GM18909 (cell line): ENCODE results near the gene DCT.

Experiments
- ATAC-seq: cut with Tn5 transposase; IDR thresholded peaks from one replicate; pipeline ENCODE4 v1.9.1; 2021; ENCODE audit warnings: mild to moderate bottlenecking; ENCODE audit not compliant: unreplicated experiment, poor library complexity

Gene DCT

DNA sequence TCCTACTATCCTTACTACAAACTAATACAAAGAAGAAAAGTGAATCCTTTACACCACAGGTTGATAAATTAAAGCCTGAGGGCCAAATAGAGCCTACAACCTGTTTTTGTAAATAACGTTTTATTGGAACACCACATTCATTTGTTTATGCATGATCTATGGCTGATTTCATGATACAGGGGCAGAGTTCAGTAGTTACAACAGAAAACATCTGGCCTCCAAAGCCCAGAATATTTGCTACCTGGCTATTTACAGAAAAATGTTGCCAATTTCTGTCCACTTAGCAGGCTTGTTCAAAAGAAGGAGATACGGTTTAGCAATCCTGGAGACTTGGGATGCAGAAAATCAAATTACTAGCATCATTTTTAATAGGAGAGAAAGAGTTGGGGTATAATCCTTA, 24.1 kb downstream of the DCT start:
- no peak for ATAC-seq

DNA sequence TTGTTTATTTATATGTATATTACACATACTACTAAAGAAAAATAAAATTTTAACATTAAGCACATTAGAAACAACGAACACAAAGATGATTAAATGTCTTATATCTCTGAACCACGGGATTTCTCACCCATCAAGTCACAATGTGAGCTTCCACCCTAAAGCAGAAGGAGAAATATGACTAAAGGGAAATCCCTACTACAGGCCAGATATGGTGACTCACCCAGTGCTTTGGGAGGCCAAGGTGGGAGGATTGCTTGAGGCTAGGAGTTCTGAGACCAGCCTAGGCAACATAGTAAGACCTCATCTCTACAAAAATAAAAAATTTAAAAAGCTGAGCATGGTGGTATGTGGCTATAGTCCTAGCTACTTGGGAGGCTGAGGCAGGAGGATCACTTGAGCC, 24.6 kb downstream of the DCT start:
- no peak for ATAC-seq

DNA sequence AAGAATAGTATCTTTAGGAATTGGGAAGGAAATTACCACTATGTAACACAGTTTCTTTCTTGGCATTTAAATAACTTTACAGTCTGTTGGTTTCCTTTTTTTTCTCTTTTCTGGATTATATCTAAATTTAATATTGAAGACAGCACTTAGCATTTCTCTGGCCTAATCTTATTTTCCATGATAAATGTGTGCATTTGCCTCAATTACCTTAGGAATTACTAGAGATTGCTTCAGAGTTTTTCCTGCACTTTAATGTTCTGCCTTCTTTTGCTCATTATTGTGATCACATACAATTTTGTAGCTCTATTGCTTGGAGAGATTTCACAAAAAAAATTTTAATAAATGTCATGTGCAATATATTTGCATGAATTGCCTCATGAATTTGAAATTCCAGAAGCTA, 25.1 kb downstream of the DCT start:
- ATAC-seq = no peak

DNA sequence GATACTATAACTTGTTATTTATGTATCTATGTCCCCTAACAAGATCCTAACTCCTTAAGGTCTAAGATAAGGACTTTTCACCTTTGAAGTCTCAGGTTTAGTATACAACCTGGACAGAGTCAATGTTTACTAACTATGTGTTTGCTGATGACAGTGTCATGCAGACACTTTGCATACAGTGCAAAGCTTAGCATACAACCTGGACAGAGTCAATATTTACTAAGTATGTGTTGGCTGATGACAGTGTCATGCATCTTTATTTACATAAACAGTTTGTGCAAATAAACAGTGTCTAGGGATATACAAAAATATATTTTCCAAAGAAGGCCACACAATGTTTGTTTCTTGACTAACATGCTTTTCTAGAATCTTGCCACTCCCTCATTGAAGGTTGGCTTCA, 34.7 kb downstream of the DCT start:
- ATAC-seq = no peak

DNA sequence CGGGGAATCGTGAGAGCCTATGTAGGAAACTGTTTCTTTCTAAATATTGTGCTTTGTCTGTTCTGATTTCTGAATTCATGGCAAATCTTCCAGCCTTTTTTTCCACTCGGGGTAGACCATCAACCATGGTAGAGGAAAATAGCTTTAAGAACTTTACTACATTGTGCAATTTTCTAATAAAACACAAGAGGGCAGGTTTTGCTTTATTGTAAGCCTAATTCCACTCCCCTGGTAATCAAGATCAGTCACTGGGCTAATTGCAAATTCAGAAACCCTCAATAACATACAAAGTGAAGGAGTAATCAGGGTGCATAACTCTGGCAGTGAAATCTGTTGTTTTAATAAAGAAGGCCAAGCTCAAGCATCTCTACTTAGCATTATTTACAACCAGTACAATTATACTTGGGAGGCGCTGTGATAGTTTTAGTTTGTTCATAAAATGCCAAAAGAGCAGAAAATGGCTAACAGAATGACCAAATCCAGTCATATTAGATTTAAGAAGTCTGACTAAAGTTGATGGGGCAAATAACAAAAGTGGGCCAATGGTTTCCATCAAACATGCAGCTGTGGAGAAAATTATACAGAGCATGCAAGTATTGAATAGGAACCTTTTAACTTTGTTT, 43.8 kb downstream of the DCT start:
- peak; percentile 71 for ATAC-seq

DNA sequence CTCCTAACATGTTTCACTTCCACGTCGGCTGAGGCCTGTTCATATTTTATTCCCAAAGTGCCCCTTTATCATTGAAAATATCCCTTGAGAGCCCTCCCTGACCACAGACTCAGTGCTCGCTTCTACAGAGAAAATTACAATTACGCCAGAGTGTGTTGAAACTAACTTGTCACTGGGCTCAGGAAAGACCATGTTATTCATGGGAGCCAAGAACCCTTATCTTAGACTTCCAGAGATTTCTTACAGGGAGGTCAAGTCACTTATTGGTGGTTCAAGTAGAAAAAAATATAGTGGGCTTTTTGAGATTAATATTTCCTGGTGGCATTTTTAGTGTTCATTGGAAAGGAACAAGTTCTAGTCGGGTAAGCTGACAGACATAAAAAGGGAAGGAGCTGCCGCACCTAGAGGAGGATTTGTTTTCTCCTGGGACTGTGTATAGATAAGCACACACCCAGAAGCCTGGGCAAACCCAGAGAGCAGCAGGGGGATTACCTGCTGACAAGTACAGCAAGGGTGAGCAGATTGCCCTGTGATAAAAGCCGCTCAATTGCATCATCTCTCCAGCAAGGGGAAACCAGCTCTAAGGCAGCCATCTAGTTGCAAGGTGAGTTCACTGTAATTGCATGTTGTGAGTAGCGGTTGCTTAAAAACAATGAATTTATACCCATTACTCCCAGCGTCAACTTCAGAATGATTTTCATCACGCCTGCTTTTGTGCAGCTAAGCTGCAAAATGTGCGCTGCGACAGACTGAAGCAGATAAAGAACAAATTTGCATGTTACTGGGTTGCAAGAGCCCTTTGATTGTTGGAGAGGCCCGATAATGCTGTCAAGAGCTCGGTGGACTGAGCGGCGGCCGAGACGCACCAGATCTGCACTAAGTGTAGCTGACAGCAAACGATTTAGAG, 46.2 kb downstream of the DCT start:
- ATAC-seq = peak; percentile 56

DNA sequence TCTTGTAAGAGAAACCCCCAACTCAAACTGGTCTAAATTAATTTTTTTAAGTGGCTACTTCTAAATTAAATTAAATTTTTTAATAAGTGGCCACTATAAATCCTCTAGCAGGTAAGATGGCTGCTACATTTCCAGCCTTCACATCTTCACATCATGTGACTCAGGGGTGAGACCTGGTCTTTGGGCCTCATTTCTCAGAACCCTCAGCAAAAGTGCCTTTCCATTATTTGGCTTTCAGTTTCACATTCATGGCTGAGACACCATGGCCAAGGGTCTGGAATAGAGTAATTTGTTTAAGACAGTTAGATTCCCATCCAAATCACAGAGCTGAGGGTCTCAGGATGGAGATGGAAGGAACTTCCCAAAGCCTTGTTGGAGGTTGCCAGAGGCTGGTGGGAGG, 47.5 kb downstream of the DCT start:
- ATAC-seq = no peak

DNA sequence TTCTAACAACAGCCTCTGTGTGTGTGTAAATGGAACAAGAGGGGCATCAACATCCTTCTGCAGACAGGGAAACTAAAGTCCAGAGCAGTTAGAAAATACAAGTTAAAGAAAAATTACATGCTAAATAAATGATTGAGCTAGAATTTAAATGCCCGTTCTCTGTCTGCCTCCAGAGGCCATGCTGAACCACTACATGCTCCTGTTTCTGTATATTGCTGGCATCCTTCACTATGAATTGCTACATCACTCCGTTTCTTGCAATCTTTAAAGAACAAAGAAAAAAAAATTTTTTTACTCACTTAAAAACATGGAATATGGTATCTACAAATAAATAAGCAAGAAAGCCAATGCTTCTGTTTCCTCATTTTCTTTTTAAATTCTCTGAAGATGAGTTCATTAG, 47.9 kb downstream of the DCT start:
- no peak for ATAC-seq

DNA sequence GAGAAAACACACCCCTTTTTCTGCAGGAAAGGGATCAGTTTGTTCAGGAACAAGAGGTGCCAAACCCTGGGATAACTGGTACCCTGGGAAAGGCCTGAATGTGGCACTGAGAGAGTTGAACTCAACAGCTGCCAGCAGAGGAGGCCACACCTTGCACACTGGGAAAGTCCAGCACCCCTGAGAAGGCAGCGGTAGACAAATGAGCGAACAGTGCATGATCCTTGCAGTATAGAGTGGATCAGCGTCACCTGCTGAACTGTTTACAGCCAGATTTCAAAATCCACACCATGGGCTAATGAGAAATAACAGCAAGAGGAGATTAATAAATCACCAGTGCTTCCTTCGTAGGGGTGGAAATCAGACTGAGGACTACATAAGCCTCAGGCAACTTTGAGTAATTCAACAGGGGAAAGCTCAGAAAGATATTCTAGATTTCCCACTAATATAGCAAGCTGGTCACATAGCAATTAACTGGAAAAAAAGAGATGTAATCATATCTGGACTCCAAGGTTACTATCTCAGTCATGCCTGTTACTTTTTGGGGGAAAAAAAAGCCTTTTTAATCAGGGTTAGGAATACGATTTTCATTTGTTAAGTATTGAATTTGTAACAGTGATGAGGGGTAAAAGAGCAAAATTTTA, 52.0 kb downstream of the DCT start:
- ATAC-seq = no peak

DNA sequence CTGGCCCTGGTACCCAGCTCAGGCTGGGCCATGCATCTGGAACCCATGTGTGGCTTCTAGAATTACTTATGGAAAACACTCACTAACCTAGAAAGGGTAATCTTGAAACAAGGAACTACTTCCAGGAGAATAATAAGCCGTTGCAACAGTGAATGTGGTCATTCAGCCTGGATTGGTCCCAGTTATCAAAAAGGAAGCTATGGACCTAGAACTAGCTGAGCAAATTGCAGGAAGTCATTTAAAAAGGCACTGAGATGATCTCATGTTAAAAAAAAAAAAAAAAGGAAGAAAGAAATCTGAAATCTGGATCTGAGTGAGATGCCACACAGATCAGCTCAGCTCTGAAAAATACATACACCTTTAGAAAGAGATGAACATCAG, 59.6 kb downstream of the DCT start:
- no peak for ATAC-seq

DNA sequence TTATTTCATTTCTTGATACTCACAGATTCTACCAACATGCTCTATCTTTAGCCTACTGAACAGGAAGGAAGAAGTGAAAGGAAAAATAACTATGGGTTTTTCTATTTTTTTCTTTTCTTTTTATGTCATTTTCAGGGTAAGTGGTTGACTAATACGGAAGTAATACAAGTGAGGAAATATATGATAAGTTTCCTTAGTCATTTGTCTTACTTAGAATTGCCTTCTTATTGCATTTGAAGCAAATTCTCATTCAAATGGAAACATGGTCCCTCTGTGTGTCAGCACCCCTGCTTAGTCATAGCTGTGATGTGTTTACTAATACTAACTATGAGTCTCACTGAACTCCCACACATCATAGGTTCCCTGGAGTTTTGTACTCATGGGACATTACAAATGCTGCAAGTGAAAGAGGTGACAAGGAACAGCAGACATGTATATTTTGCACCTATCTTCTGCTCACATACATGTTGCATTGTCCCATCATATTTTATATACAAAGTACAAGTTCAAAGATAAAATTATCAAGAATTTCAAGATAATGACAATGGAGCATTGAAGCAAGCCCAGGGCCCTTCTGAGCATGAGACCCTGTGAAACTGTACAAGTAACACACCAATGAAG, 60.1 kb downstream of the DCT start:
- peak; percentile 65 for ATAC-seq

DNA sequence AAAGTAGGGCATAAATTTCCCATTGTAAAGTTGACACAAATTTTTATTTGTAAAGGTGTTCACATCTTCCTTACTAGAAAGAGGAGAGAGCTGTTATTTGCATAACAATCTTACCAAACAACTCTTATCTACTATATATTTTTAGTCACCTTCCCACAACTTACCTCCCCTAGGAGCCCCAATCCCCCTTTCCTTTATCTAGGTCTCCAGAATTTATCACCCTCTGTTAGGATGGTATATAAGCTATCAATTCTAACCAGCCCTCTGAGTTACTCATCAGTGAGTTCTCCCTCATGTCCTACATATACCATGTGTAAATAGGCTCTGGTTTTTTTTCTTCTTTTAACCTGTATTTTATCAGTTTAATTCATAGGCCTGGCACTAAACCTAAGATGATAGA, 62.2 kb downstream of the DCT start:
- no peak for ATAC-seq

DNA sequence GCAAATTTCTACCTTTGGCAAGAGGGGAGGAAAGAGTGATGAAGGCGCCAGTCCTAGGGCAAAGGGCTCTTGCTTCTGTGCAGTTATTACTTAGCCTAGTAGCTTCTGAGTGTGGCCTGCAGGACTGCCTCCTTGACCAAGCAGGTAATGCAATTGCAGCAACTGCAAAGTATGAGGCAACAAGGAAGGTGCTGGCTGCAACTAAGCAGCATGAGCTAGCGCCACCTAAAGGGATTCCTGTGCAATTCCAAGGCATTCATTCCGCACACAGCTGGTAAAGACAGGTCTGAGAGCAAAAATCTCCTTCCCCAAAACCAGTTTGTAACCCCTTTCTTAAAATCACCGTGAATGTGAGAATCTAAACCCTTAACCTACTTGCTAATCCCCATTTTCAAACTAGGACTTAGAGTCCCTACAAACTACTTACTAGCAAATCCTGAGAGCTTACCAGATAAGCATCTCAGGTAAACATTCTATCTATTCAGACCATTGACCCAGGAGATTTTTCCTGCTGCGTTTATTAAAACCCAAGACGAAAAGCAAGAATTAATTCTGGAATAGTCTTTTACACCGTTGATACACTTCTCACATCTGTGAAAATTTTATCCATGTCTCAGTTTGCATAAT, 62.9 kb downstream of the DCT start:
- no peak for ATAC-seq

DNA sequence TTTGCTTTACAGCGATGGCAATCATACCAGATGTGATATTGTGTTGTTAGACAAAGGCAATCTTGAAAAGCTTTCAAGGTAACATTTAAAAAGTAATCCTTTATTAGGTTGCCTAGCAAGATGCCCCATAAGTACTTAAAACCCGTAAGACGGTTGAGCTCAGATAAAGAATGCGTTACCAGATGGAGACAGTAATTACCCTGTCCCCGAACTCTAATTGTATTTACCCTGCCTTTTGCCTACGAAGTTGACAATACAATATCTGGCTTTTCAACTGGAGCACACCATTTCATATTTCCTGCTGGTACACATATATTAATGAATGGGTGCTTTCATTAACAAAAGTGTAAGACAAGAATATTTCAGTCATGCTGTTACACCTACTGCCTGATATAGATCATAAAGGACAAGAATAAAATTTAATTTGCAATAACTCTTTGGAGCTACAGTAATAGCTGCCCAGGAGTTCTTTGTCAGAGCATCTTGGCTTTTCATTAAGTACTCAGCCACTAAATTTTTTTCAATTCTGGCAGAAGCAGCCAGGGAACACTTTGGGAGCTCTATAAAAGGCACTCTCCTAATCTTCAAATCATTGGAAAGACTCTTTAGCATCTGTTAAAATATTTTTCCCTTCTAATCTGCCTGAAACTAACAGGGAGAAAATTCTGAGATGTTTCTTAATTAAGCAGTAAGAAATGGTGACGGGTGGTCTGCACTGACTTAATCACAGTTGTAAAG, 63.8 kb downstream of the DCT start:
- no peak for ATAC-seq

DNA sequence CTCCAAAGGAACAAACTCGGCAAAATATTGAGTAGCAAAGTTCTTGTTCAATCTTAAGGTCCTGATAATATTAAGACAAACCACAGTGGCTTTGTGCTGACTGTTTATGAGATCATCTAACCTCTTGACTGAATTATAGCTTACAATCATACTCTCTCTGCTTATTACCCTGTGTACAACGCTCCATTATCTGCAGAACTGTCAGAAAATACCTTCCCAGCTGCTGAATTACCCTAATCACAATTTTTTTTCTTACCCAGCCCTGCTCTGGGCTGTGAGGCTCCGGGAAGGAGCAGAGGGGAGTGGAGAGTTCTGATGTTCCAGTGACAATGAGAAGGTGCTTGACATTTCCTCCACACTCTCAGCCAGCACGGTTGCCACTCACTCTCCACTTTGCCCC, 64.8 kb downstream of the DCT start:
- no peak for ATAC-seq

DNA sequence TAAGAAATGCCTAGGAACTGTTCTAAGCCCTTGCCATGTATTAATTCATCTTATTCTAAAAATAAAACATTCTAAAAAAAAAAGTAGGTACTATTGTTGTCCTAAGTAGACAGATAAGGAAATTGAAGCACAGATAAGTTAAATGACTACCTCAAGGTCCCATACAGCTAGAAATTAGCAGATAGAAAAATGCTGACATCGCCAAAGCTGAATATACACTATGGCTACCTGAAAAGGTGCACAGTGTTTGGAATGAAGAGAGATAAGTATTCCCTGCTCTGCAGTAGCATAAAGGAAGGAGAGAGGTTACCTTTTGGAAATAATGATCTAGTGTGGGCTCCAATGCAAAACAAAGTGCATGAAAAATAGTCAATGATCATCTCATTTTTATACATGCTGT, 65.3 kb downstream of the DCT start:
- no peak for ATAC-seq

DNA sequence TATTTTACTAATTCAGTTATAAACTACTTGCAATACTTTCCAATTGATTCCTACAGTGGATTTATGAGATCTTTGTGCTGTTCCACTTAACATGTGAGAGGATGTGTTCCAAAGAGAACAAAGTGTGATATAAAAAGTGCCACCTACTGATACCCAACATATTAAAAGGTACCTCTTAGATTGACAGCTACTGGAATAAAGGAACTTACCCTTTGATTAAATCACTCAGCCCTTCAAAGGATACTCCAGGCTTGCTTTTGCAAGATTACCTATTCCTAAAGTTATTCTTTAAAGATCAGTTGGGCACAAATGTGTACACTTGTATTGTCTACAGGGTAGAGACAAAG, 65.9 kb downstream of the DCT start:
- no peak for ATAC-seq

DNA sequence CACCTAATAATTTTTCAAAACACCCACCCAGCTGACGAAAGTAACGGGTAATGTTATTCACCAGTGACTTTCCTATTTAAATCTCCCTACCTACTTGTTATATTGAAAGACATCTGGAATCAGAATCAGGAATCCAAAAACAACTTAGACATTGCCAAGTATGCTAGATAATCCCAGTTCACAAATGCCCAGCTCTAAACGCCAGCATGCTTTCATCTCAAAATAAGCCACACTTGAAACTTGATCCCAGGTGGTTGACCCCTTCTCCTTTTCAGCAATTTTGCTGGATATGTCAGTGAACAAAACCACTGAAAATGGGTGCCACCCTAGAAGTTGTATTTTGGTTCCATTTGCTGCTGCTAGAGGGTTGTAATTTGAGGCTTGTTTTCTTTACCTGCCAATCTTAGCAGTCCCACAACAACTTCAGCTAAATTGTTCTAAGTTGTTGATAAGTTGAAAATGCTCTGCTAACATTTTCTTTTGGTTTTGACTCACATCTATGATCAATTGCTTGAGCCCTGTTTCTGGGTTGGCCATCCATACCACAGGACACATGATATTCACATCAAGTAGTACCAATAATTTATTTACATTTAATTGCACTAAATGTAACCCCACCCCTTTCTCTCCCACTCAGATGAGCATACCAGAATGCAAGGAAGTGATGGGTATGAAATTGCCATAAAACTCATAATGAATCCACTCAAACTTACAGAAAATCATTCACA, 66.4 kb downstream of the DCT start:
- no peak for ATAC-seq

DNA sequence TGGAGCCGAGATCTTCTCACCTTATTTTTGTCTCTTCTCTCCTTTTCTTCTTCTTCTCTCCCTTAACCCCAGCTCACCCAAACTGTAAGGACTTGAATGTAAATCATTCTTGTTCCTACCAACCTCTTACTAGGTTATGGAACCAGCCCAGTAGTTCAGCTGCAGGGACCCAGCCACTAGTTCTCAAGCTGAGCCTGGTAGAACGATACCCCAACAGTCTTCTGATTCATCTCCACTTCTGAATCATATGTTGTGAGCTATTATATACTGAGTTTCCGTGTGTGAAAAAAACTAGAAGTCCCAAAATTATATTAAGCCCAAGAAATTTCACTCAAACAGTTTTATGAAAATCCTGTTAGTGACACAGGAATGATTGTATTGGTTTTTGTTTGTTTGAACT, 67.7 kb downstream of the DCT start:
- no peak for ATAC-seq
